ENCODE results near the gene CAMK2D.

CAMK2D gene

DNA sequence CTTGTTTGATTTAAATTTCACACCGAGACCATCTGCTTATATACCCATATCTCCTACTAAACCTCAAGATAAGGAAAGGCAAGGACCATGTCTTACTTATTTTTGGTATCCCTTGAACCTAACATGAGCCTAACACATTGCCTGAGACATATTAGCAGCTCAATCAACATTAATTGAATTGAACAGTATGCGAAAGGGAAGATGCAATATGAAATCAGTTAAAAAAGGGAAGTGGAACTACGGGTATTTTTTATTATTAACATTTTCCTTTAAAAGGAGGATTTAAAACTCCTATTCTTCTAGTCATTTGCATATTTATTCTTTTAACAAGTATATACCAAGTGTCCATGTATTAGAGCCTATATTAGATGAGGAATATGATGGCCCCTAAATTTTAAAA, 197.0 kb downstream of the CAMK2D start:
- DNase-seq (ENCODE audit: low read depth), result no peak

DNA sequence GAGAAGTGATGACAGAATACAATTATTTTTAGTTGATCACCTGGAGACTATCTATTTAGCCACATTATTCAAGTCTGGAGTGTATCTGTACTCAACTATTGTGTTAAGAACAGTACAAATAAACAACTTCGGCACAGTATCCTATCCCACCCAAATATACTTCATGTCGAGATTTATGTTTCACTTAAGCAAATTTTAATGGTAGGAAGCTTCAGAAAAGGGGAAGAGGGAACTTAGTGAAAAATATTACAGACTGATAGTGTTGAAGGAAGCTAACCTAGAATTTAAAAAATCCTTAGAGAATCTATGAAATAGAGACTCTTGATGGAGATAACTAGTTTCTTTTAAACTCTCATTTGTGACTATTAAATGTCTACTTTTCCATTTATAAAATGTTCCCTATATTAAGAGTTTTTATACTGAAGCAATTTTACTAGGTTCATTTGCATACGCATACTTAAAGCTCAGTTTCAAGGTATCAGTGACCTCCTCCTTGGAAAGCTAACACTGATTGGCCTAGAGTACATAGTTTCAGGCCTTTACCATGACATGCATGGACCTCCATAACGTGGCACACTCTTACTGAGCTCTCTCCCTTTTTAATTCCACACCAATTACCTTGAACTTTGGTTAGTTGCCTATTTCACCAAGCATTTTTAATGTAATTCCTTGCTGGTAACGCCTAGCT, 197.7 kb downstream of the CAMK2D start:
- no peak for DNase-seq (ENCODE audit: low read depth)

- DNase-seq (ENCODE audit: low read depth), result no peak
These were observed 199.8 kb downstream of the CAMK2D start for GRCh38 chr4:113561758-113562157.

DNA sequence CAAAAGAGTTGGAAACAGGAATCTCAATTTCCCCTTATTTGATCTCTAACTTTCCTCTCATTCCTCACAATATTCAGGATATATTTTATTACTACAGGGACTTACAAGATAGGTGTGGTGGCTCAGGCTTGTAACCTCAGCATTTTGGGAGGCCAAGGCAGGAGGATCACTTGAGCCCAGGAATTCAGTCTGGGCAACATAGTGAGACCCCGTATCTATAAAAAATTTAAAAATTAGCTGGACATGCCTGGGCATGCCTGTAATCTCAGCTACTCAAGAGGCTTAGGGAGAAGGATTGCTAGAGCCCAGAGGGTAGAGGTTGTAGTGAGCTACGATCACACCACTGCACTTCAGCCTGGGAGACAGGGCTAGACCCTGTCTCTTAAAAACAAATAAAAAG, 200.4 kb downstream of the CAMK2D start:
- no peak for DNase-seq (ENCODE audit: low read depth)

DNA sequence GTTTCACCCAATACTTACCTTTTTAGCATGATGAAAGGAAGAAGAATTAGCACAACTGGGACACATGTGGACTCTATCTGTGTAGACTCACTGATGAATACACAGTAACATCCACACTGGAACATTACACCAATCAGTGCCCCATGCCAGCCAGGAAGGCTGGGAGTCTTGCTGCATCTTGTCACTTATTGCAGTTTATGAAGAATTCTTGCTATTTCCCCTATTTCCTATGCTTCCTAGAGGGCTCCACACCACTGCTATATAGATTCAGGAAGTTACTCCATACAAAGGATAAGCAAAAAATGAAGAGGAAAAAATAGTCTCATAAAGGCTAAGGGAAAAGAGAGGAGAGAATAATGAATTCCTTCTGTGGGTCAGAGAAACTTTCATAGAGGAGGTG, 201.0 kb downstream of the CAMK2D start:
- DNase-seq (ENCODE audit: low read depth), result no peak

GRCh38 chr4:113559947-113560346, 201.6 kb downstream of the CAMK2D start:
- no peak for DNase-seq (ENCODE audit: low read depth)

DNA sequence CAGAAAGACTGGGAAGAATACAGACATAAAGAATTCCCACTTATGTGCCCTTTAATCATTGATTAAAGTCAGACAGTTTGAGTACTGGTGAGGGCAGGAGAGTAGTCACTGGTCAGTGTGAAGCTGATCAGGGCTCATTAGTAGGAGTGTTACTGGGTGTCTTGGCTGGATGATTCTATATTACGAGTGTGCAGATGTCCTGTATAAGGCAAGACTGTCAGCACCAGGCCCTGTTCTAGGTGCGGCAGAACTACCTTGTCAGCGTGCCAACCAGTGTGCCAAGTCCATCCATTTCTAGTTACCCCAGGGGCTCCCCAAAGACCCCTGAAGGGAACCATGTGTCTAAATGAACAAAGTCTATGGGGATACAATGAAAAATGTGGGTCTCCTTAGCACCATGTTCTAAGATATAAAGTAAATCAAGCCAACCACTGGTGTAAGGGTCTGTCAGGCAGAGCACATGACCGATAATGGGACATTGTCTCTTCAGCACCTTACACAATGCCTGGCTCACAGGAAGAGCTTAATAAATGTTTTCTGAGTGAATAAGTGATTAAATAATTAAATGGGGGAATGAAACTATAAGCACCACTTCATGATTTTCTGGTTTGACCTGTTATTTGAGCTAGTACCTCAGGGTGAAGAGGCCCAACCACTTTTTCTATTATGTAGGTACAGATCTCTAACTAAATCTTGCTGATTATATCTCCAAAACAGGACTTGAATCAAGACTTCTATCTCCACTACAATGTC, 205.0 kb downstream of the CAMK2D start:
- DNase-seq (ENCODE audit: low read depth), result no peak

DNA sequence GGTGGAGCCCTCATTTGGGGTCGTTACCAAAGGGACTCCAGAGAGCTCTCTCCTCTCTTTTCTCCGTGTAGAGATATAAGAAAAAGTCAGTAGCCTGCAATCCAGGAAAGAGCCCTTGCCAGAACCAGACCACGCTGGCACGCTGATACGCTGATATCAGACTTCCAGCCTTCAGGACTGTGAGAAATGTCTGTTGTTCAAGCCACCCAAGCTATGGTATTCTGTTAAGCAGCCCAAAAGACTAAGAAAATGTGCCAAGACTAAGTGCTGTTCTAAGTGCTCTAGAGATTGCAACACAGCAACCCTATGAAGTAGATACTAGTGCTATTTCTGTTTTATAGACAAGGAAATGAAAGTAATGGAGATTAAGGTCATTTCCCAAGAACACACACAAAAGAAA, 205.7 kb downstream of the CAMK2D start:
- no peak for DNase-seq (ENCODE audit: low read depth)

DNA sequence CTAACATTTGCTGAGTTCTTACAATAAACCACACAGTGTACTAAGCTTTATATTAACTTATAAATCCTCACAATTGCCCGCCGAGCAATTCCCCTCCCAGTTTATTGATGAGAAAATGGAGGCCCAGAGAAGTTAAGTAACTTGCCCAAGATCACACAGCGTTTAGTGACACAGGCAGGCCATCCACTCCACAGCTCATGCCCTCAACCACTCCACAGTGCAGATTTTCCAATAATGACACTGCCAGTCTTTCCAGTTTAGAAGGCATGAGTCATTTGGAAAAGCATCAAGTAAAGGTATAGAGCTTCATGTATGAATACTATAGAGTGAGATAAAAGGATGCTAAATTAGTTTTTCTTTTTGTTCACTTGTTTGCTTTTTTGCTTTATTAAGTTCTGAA, 208.5 kb downstream of the CAMK2D start:
- DNase-seq (ENCODE audit: low read depth), result no peak

DNA sequence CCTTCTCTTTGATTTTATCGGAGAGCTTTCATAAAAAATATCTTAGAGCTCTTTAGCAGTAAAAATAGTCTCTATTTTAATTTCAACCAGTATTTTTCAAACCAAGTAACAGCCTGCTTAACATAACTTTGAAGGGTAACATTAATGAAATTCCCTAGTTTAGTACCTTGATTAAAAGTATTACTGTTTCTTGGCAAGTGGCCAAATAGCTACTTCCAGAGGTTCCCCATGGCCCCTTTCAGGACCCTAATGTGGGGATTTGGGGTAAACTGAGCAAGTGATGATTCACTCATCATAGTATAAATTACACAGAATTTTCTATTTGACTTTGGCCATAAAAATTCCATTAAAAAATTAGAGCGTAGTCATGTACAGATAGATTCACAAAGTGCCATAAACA, 211.0 kb downstream of the CAMK2D start:
- no peak for DNase-seq (ENCODE audit: low read depth)

- DNase-seq (ENCODE audit: low read depth), result no peak
These were observed 213.2 kb downstream of the CAMK2D start for GRCh38 chr4:113548303-113548702.

DNA sequence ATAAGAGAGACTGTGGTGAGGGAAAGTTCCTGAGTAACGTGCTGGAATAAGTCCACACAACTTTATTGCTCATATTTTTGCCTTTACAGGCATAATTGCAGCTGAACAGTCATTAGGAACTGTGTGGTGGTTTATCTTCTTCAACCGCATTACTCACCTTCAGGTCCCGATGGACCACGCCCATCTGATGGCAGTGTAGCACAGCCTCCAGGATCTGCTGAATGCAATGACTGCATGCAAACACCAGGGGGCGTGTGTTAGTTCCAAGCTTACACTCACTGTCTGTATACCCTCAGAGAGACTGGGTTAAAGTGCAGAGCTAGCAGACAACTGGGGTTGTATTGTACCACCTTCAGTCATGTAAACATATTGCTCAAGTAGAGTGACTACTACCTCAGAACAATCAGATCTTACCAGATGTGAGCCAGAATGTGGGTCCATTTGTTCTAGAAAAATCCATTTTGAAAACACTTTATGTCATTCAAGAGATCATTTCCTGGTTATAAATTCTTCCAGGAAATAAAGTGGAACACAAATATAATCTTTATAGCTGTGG, 214.0 kb downstream of the CAMK2D start:
- peak; percentile 96 for DNase-seq (ENCODE audit: low read depth)

GRCh38 chr4:113541933-113542332, 219.6 kb downstream of the CAMK2D start:
- no peak for DNase-seq (ENCODE audit: low read depth)

DNA sequence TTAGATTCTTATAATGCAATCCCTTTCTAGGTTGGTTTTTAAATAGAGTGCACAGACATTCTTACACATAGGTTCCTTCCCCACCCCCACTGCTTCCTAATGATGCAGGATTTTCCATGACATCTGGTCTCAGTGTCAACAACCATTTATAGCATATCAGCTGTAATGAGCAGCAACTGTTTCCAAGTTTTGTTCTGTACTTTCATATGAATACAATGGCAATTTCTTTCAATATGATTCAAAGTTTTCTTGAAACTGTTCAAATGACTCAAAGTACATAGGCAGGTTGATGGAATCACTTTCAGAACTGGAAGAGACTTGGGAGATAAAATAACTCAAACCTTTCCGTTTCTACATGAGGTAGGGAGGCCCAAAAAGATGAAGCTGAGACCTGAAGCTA, 220.7 kb downstream of the CAMK2D start:
- no peak for DNase-seq (ENCODE audit: low read depth)

- peak; percentile 86 for DNase-seq (ENCODE audit: low read depth)
These were observed 222.1 kb downstream of the CAMK2D start for GRCh38 chr4:113539408-113539807.

GRCh38 chr4:113537628-113538027, 223.9 kb downstream of the CAMK2D start:
- no peak for DNase-seq (ENCODE audit: low read depth)

DNA sequence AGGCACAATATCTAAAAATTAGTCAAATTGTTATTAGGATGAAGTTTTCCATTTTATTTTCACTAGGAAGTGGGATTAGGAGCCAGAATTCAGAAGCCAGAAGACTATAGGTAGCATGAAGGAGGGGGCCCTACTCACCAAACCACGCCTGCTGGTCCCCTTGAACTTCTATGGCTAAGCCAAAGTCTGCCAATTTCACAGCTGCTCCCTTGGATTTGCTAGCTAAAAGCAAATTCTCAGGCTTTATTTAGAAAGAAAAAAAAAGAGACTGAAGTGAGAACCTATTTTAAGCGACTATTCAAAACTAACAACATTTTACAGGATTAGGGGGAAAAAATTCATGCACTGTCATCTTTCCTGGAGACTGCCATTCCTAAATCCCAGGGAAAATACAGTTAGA, 224.3 kb downstream of the CAMK2D start:
- DNase-seq (ENCODE audit: low read depth), result no peak

GRCh38 chr4:113534711-113535110, 226.8 kb downstream of the CAMK2D start:
- DNase-seq (ENCODE audit: low read depth), result peak; percentile 25

DNA sequence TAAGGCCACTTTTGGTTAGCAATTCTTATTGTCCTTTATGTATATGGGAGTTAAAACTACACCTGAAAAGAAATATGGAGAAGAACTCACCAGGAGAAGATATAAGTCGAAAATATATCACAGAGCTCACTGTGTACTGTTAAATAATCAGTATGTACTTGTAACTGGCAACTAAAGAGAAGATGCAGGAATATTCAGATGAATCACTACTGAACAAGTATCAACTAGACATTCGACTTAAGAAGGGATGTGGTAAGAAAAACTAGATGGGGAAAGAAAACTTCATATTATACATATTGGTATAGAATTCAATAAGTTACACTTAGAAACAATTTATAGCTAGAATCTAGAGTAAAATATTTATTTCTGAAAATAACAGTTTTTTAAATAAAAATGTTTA, 230.0 kb downstream of the CAMK2D start:
- DNase-seq (ENCODE audit: low read depth), result no peak

GRCh38 chr4:113528395-113528794, 233.1 kb downstream of the CAMK2D start:
- no peak for DNase-seq (ENCODE audit: low read depth)

GRCh38 chr4:113525521-113525920, 236.0 kb downstream of the CAMK2D start:
- DNase-seq (ENCODE audit: low read depth), result no peak

DNA sequence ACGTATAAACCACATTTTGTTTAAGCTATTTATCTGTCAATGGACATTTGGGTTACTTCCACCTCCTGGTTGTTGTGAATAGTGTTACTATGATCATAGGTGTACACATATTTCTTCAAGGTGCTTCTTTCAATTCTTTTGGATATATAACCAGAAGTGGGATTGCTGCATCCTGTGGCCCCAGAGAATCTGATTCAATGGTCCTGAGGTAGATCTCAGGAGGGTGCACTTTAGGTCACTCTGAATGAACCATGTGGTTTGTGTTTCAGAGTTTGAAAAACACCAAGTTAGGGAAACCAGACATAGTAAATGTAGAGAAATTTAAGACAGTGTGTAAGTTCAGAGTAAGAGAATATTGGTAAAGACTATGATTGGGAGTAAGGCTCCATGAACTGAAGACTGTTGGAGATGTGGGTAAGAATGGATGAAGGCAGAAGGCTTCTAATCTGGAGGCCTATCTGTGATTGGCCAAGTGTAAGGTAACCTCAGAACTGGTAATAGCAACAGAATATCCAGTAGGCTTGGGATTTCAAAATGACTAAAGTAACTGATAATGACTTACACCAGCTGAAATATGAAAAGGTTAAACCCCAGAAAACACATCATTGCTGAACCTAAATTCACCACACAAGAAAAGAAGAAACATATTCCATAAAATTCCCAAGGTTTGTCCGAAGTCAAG, 236.9 kb downstream of the CAMK2D start:
- no peak for DNase-seq (ENCODE audit: low read depth)

GRCh38 chr4:113524096-113524495, 237.4 kb downstream of the CAMK2D start:
- no peak for DNase-seq (ENCODE audit: low read depth)

All from ELR (cell line).